HG02884 (cell line): ENCODE results near the gene MYRIP.
"Not testable (repeated sequence)": the region's sequence is repeated elsewhere in the genome, so short reads cannot be mapped to it uniquely, and the experiment has no call there.

ENCODE experiments used
- ATAC-seq: cut with Tn5 transposase; IDR thresholded peaks from one replicate; pipeline ENCODE4 v1.9.1; 2021; ENCODE audit warnings: mild to moderate bottlenecking, moderate library complexity; ENCODE audit not compliant: unreplicated experiment

The MYRIP gene

DNA sequence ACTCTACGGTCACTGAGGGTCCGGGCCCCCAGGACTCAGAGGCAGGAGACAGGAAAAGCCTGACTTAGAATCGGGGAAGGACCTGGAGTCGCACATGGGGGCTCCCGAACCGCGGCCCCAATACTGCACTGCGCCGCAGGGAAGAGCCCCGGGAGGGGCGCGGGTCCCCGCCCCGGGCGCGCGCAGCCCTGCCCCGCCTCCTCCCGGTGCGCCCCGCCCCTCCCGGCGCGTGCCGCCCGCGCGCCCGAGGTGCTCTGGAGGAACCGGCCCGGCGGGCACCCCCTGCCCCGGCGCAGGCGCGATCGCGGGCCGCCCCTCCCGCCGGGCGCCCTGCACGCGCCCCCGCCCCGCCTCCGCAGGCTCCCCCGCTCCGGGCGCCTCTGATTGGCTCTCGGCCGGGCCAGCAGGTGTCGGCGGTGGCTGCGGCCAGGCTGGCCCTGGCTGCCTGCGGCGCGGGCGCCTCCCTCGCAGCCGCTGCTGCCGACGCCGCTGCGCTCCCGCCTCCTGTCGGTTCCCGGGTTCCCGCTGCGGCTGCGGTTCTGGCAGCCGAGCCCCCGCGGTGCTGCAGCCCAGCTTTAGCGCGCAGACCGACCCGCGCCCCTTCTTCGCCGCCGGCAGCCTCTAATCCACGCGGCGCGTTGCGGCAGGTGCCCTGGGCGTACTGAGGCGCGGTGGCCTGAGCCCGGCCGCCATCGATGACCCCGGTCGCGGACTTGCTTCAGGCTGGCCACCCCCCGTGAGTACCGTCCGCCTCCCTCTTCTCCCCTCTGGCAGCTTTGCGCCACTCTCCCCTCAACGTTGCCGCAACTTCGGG, at the start of gene MYRIP:
MYRIP (plus strand) TSS at position 429 of the 814 bp plus-strand sequence. CDS start 91,208 bp downstream, outside the sequence.
- peak; percentile 65 for ATAC-seq

GRCh38 chr3:39760325-39760724, 49.1 kb upstream of the MYRIP start:
- ATAC-seq = no peak

GRCh38 chr3:39762537-39763070, 46.8 kb upstream of the MYRIP start:
- no peak for ATAC-seq

DNA sequence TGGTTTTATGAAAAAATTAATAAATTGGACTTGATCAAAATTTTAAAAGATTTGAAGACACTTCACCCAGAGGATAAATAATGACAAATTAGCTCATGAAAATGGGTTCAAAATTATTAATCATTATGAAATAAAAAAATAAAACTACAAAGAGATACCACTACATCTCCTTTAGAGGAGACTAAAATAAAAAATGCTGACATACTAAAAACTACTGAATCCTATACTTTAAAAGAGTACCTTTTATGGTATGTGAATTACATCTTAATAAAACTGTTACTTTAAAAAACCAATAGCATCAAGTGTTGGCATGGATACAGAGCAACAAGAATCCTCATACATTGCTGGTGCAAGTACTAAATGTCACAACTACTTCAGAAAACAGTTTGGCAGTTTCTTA, 46.0 kb upstream of the MYRIP start:
- ATAC-seq = no peak

- ATAC-seq = no peak
Observed at GRCh38 chr3:39765575-39765974, 43.8 kb upstream of the MYRIP start.

- ATAC-seq = no peak
Observed at GRCh38 chr3:39766433-39766832, 43.0 kb upstream of the MYRIP start.

DNA sequence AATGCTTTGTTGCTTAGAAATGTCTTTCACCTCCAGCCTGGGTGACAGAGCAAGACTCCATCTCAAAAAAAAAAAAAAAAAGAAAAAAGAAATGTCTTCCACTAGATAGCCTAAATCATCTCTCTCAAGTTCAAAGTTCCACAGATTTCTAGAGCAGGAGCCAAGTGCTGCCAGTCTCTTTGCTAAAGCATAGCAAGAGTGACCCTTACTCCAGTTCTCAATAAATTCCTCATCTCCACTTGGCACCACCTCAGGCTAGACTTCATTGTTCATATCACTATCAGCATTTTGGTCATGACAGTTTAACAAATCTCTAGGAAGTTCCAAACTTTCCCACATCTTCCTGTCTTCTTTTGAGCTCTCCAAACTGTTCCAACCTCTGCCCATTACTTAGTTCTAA, 42.5 kb upstream of the MYRIP start:
- ATAC-seq = not testable (repeated sequence)

DNA sequence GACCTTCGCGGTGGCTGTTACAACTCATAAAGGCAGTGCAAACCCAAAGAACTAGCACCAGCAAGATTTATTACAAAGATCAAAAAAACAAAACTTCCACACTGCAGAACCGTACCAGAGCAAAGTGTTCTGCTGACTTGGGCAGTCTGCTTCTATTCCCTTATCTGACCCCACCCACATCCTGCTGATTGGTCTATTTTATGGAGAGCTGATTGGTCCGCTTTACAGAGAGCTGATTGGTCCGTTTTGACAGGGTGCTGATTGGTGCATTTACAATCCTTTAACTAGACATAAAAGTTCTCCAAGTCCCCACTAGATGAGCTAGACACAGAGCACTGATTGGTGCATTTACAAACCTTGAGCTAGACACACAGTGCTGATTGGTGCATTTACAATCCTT, 31.2 kb upstream of the MYRIP start:
- not testable (repeated sequence) for ATAC-seq

DNA sequence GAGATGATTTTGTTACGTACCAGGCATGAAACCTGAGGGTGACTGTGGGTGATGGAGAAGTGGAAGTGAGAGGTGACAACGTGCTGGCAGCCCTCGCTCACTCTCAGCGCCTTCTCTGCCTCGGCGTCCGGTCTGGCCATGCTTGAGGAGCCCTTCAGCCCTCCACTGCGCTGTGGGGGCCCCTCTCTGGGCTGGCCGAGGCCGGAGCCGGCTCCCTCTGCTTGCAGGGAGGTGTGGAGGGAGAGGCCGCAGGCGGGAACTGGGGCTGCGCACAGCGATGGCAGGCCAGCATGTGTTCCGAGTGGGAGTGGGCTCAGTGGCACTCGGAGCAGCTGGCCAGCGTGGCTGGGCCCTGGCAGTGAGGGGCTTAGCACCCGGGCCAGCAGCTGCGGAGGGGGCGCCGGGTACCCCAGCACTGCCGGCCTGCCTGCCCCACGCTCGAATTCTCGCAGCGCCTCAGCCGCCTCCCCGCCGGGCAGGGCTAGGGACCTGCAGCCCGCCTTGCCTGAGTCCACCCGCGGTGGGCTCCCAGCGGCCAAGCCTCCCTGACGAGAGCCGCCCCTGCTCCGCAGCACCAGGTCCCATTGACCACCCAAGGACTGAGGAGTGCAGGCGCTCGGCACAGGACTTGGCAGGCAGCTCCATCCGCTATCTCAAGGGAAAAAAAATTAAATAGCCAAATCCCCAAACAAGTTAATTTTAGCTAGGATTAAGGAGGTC, 29.7 kb upstream of the MYRIP start:
- no peak for ATAC-seq

DNA sequence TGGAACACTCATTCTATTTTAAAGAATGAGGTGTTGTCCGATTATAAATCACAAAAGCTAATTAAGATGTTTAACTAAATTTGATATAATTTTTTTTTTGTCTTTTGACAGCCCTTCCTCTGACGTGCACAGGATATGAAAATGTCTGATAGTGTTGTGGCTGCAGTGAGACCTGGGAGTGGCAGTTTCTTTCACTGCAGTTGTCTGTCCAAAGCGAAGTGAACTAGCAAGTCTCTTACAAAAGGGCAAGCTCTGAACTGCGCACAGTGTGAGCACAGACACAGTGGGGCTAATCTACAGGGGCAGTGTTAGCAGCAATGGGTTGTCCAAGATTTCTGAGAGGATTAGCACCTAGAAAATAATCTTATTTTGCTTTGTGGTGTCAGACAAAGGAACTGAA, 29.1 kb upstream of the MYRIP start:
- ATAC-seq = no peak

GRCh38 chr3:39781025-39781424, 28.4 kb upstream of the MYRIP start:
- no peak for ATAC-seq

GRCh38 chr3:39781632-39782031, 27.8 kb upstream of the MYRIP start:
- ATAC-seq = no peak

DNA sequence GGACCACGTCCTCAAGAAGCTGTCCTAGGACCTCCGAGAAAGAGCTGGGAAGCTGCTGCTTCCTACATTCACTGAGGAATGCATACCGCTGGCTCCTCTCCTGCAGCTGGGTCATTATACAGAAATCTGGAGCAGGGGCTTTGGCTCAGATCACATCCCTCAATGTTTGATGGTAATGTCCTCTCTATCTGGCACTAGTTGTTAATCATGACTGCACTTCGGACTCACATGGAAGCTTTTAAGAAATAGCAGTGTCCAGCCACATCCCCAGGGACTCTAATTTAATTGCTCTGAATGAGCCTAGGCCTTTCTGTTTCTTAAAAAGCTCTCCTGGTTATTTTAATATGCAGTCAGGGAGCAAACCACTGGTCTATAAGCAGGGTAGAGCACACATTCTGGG, 25.7 kb upstream of the MYRIP start:
- ATAC-seq = no peak

GRCh38 chr3:39784922-39785321, 24.5 kb upstream of the MYRIP start:
- no peak for ATAC-seq

DNA sequence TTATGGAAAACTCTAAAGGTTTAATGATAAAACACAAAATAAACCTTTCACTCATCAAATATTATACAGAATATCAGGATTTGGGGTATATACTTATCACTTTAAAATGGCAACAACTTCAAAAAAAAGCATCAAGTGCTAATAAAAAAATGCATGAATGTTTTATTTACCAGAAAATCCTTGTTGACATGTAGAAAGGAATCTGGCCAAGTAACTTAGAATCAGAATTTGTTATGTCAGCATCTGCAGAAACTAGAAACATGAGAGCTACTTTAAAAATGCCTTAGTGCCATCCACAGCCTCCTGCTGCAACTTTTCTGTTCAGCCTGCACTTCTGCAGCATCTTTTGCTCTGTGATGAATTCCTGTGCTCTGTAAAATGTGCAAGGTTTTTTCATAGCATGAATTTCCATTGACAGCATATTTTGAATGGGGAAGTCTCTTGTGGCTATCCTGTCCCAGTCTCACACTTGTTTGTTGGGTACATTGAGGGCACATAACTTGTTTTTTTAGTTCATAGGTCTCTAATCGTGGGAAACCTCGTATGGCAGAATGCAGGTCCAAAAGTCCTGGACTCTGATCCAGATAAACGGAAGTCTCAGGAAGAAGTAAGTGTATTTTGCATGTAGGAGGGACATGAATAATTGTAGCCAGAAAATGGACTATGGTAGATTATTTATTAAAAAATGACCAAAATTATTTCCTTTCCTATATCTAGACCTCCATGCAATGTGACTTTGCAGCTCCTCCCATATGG, 21.1 kb upstream of the MYRIP start:
- no peak for ATAC-seq

DNA sequence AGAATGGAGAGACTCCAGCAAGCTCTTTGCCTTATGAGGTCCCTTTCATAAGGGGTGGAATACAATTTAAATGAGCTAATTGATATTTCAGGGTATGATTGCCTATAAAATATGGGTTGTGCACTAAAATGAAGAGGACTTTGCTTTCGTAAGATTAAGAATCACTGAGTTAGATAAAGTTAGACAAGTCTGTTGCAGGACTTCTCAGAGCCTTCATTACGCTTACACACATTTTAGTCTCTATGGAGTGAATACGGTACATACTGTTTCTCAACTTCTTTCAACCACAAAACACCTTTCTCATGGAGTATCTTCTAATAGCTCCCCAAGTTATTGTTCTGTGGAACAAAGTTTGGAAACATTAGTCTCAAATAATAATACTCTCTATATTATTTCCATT, 17.8 kb upstream of the MYRIP start:
- ATAC-seq = no peak

DNA sequence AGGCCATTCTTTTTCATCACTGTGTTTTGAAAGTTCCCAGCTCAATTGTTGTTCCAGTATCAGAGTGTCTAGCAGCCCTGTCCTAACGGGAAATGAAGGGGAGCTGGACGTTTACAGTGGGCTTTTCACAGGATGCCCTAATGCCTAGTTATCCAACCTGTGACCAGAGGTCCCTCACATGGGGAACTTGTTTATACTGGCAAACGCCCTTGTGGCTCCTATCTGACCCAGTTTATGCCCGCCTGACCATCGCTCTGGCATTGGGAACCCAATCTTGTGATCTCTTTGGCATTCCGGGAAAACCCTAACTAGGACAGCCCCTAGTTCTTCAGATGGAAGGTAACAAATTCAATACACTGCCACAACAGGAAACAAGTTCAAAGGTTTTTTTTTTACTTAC, 14.5 kb upstream of the MYRIP start:
- ATAC-seq = no peak

DNA sequence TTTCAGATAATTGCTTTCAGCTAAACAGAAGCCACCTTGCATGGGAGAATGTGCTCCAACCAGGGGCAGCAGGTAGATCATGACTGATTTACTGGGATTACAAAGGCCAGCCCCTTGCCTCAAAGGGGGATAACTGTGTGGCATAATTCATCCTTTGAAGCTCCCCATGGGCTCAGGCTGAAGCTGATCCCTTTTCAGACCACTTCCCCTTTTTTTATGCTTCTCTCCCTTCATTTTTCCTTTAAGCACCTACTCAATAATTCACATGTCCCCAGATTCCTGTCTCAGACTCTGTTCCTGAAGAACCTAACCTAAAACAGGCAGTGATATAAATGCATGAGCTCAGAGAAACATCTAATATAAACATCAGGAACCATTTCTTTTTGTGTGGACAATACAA, 8.2 kb upstream of the MYRIP start:
- ATAC-seq = no peak

DNA sequence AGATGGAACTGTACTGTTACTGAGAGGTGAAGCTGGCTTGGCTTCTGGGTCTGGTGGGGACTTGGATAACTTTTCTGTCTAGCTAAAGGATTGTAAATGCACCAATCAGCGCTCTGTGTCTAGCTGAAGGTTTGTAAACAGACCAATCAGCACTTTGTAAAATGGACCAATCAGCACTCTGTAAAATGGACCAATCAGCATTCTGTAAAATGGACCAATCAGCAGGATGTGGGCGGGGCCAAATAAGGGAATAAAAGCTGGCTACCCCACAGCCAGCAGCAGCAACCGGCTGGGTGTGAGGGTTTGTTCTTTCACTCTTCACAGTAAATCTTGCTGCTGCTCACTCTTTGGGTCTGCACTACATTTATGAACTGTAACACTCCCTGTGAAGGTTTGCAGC, 6.9 kb upstream of the MYRIP start:
- not testable (repeated sequence) for ATAC-seq

GRCh38 chr3:39803956-39804355, 5.5 kb upstream of the MYRIP start:
- no peak for ATAC-seq

DNA sequence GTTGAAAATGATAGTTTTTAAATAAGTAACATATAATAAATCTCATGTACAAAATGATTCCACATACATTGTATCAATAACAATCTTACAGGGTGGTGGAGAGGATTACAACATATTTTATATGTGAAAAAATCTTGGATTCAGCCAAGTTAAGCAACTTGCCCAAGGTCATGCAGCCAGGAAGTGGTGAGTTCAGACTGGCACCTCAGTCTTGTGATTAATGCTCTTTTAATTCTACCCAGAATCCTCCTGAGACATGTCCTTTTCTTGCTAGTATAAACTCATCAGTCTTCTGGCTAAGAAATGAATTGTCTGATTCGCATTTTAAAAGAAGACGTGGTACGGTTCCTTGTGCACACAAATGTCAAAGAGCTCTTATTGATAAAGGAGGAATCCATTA, 4.5 kb upstream of the MYRIP start:
- no peak for ATAC-seq
